Thyroid gland (tissue), 4 donors: ENCODE data around the gene ACACA.

ENCODE experiments used
- POLR2A ChIP-seq, 2 donors: fragments of 450-650 bp; IDR thresholded peaks; one replicate each; pipeline ENCODE4 v1.6.1; 2017; ENCODE audit warnings: antibody characterized with exemption in 2 of 2, mild to moderate bottlenecking in 2 of 2, moderate library complexity in 1 of 2
- TF ChIP-seq, protein P1 (sequence below), 6 experiments: fragments of 200-600 bp in 3 of 6; fragments of 450-650 bp in 3 of 6; sonication (generic) in 3 of 6; IDR thresholded peaks; one replicate each; pipeline ENCODE4 v1.5.1; 2016 to 2019; ENCODE audit warnings: antibody characterized with exemption in 6 of 6, mild to moderate bottlenecking in 2 of 6, inconsistent platforms in 1 of 6, moderate library complexity in 1 of 6

- TF ChIP-seq, protein P1, sequence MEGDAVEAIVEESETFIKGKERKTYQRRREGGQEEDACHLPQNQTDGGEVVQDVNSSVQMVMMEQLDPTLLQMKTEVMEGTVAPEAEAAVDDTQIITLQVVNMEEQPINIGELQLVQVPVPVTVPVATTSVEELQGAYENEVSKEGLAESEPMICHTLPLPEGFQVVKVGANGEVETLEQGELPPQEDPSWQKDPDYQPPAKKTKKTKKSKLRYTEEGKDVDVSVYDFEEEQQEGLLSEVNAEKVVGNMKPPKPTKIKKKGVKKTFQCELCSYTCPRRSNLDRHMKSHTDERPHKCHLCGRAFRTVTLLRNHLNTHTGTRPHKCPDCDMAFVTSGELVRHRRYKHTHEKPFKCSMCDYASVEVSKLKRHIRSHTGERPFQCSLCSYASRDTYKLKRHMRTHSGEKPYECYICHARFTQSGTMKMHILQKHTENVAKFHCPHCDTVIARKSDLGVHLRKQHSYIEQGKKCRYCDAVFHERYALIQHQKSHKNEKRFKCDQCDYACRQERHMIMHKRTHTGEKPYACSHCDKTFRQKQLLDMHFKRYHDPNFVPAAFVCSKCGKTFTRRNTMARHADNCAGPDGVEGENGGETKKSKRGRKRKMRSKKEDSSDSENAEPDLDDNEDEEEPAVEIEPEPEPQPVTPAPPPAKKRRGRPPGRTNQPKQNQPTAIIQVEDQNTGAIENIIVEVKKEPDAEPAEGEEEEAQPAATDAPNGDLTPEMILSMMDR (IDR thresholded peaks at IDR 0.05), result no peak
- no peak for TF ChIP-seq POLR2A (IDR thresholded peaks at IDR 0.05)
Measured at GRCh38 chr17:37344519-37344918, 62.1 kb downstream of the ACACA start.
